AG08396 (cell line): ENCODE data around the gene AXIN2.

Source experiments
- DNase-seq: peaks from one replicate; pipeline ENCODE4 v3.0.0; 2012; ENCODE audit warnings: low spot score, mixed read lengths

The AXIN2 gene

GRCh38 chr17:65583921-65584603 lies 22.6 kb upstream of the AXIN2 start:
- no peak for DNase-seq

- DNase-seq = no peak
Observed at GRCh38 chr17:65576939-65577338, 15.5 kb upstream of the AXIN2 start.

- no peak for DNase-seq
Observed at GRCh38 chr17:65573282-65573602, 11.8 kb upstream of the AXIN2 start.

- no peak for DNase-seq
Observed at GRCh38 chr17:65572581-65573281, 11.3 kb upstream of the AXIN2 start.

GRCh38 chr17:65572186-65572580 lies 10.7 kb upstream of the AXIN2 start:
- DNase-seq = no peak

GRCh38 chr17:65568918-65569317 lies 7.5 kb upstream of the AXIN2 start:
- no peak for DNase-seq

- no peak for DNase-seq
Observed at GRCh38 chr17:65567566-65567965, 6.1 kb upstream of the AXIN2 start.

GRCh38 chr17:65565559-65565958 lies 4.1 kb upstream of the AXIN2 start:
- no peak for DNase-seq

- peak; percentile 56 for DNase-seq
Observed at GRCh38 chr17:65564793-65565192, 3.3 kb upstream of the AXIN2 start.

GRCh38 chr17:65562206-65562531 lies 721 bp upstream of the AXIN2 start:
- DNase-seq = no peak

- peak; percentile 84 for DNase-seq
Observed at GRCh38 chr17:65560628-65561451, 608 bp downstream of the AXIN2 start.

GRCh38 chr17:65559804-65560627 lies 1.4 kb downstream of the AXIN2 start:
- DNase-seq = peak; percentile 50

GRCh38 chr17:65559461-65559803 lies 2.0 kb downstream of the AXIN2 start:
- DNase-seq = no peak

GRCh38 chr17:65558683-65559460 lies 2.6 kb downstream of the AXIN2 start:
- DNase-seq = no peak

- DNase-seq = no peak
Observed at GRCh38 chr17:65558311-65558682, 3.2 kb downstream of the AXIN2 start.

GRCh38 chr17:65557349-65558310 lies 3.8 kb downstream of the AXIN2 start:
- peak; percentile 55 for DNase-seq

- no peak for DNase-seq
Observed at GRCh38 chr17:65556910-65557348, 4.5 kb downstream of the AXIN2 start.

- peak; percentile 63 for DNase-seq
Observed at GRCh38 chr17:65556014-65556909, 5.2 kb downstream of the AXIN2 start.

GRCh38 chr17:65554553-65555223 lies 6.8 kb downstream of the AXIN2 start:
- DNase-seq = no peak
